GM19099 (cell line): ENCODE results near the gene LRSAM1.

ENCODE experiments used
- POLR2A ChIP-seq: IDR thresholded peaks from 3 replicates; pipeline ENCODE4 v1.6.1; 2011; ENCODE audit warnings: low read depth; ENCODE audit not compliant: insufficient read length; ENCODE audit errors: extremely low read depth

The LRSAM1 gene

GRCh38 chr9:127422133-127422782 is 29.1 kb upstream of the LRSAM1 start:
- no peak for TF ChIP-seq POLR2A

GRCh38 chr9:127422787-127423186 is 28.5 kb upstream of the LRSAM1 start:
- no peak for TF ChIP-seq POLR2A

DNA sequence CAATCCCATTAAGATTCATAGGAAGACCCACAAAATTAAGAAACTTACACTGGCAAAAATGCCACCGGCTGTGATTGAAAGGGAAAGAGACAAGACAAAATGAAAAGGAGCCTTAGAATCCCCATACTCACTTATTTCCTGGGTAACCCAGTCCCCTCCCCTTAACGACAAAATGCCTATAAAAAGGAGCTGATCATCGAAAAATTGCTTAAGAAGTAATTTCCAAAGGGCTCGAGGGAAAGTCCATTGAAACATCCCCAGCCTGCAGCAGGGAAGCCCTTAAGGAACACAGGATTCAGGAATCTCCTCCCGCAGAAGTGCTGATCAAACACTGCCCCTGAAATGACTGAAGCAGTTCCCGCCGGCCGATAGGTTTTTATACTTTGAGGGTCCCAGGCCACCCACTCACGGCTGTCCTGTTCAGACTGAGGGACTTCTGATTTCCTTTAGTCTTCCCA is 27.8 kb upstream of the LRSAM1 start:
- no peak for TF ChIP-seq POLR2A

- TF ChIP-seq POLR2A = peak; percentile 75
Measured at GRCh38 chr9:127423934-127424675, 27.2 kb upstream of the LRSAM1 start, which contains the start of gene ZNF79. ZNF79 (plus strand) TSS chr9:127424382; CDS start chr9:127424788, 406 bp downstream.

DNA sequence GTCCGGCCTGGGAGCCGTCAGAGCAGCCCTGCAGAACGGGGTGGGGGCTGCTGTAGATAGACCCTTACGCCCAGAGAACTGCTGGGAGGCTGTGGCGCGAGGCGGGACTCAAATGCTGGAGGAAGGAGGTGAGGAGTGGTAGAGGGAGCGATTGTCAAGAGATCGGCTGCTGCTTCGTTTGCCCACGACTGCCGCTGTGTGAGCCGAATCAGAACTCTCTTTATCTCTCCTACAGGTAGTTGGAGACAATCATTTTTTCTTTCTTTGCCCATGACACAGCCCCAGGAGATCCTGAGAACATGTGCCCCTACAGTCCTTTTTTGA is 26.7 kb upstream of the LRSAM1 start:
- no peak for TF ChIP-seq POLR2A

- TF ChIP-seq POLR2A = no peak
Measured at GRCh38 chr9:127426756-127427155, 24.6 kb upstream of the LRSAM1 start.

DNA sequence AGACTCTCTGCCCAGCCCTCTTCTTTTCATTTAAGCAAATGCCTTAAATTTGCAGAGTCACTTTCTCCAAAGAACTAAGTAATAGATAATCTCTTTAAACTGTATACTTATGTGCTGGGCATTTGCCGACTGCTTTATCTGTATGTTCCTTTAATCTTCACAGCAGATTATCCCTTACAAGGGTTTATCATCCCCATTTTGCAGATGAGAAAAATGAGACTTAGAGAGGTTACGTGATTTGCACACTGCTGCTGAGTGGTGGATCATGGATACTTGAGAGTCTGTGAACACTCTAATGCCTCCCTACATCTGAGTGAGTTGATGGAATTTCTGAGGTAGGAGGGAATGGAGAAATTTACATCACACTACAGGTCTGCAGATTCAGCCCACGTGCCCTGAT is 23.0 kb upstream of the LRSAM1 start:
- TF ChIP-seq POLR2A = no peak

DNA sequence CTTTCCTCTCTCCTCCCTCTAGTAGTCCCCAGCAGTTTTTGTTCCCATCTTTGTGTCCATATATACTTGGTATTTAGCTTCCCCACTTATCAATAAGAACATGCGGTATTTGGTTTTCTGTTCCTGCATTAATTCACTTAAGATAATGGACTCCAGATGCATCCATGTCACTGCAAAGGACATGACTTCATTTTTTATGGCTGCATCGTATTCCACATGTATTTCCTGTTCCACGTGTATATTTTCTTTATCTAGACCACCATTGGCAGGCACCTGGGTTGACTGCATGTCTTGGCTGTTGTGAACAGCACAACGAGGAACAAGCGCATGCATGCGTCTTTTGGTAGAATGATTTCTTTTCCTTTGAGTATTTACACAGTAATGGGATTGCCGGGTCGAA is 20.9 kb upstream of the LRSAM1 start:
- no peak for TF ChIP-seq POLR2A

- no peak for TF ChIP-seq POLR2A
Measured at GRCh38 chr9:127437497-127438264, 13.6 kb upstream of the LRSAM1 start.

DNA sequence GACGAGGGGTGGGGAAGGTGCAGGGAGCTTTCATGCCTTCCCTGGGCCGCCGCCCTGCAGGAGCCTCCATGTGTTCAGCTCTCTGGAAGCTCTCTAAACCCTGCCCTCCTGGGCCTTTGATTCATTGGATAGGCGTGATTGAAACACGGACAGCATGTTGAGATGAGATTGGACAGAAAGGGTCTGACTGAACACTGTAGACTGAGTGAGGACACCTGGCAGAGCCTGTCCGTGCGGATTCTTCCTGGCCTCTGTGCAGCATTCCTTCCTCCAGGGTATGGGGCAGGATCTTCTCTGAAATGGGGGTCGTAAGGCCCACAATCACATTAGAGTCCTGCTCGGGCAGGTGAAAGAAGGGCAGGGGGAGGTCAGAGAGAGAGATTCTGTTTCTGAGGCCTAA is 12.9 kb upstream of the LRSAM1 start:
- TF ChIP-seq POLR2A = no peak

DNA sequence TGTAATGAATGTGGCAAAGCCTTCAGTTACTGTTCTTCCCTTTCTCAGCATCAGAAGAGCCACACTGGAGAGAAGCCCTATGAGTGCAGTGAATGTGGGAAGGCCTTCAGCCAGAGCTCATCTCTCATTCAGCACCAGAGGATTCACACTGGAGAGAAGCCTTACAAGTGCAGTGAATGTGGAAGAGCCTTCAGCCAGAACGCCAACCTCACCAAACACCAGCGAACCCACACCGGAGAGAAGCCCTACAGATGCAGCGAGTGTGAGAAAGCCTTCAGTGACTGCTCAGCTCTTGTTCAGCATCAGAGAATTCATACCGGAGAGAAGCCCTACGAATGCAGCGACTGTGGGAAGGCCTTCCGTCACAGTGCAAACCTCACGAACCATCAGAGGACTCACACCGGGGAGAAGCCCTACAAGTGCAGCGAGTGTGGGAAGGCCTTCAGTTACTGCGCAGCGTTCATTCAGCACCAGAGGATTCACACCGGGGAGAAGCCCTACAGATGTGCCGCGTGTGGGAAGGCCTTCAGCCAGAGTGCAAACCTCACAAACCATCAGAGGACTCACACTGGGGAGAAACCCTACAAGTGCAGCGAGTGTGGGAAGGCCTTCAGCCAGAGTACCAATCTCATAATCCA is 6.9 kb upstream of the LRSAM1 start:
- no peak for TF ChIP-seq POLR2A

- TF ChIP-seq POLR2A = peak; percentile 53
Measured at GRCh38 chr9:127444921-127445850, 6.1 kb upstream of the LRSAM1 start.

DNA sequence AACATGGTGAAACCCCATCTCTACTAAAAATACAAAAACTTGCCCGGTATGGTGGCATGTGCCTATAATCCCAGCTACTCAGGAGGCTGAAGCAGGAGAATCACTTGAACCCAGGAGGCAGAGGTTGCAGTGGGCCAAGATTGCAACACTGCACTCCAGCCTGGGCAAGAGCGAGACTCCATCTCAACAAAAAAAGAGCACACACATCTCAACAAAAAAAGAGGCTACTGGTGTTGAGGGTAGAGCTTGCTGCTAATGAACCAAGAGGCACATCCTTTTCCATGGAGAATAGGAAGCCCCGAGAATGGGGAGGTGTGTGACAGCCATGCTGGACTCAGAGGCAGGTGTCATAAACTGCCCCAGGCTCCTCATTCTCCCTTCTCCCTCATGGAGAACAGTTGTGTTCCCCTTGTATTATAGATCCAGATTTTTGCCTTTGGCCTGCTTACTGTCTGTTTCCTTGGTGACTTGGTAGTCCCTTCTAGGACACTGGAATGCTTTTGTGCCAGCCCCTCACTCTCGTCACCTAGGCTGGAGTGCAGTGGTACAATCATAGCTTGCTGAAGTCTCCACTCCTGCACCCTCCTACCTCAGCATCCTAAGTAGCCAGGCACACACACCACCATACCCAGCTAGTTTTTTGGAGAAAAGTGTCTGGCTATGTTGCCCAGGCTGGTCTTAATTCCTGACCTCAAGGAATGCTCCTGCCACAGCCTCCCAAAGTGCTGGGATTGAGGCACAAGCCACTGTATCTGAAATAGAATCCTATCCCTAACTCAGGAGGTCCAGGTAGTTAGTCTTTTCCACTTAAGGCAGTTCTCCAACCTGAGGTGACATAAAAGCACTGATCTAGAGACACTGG is 5.2 kb upstream of the LRSAM1 start:
- TF ChIP-seq POLR2A = peak; percentile 48
